Esophagus muscularis mucosa (tissue), 4 donors: ENCODE measurements around the gene NUDT3. TPM values are rescaled to one million over a fixed set of nuclear protein-coding genes. Genes with fewer than 3 reads are reported as not detected.

Experiments
- DNase-seq: peaks from one replicate; pipeline ENCODE4 v3.0.0-alpha.2; 2017; ENCODE audit errors: extremely low spot score
- H3K27ac ChIP-seq, 4 donors: fragments of 200-600 bp; sonication (generic); replicated peaks in 1 of 4; 1 replicate in 3 of 4; 2 replicates in 1 of 4; pipeline ENCODE4 v1.5.1; 2016 to 2019; ENCODE audit warnings: mild to moderate bottlenecking in 1 of 4
- H3K27me3 ChIP-seq, 4 donors: fragments of 200-600 bp; sonication (generic); one replicate each; pipeline versions ENCODE4 v1.5.1 to v1.6.0; 2016 to 2019
- H3K36me3 ChIP-seq, 4 donors: fragments of 200-600 bp; sonication (generic); one replicate each; pipeline ENCODE4 v1.5.1; 2016 to 2019
- H3K4me1 ChIP-seq, 4 donors: fragments of 200-600 bp; sonication (generic); one replicate each; pipeline ENCODE4 v1.5.1; 2016 to 2019
- H3K4me3 ChIP-seq, 4 donors: fragments of 200-600 bp; sonication (generic); 1 replicate in 2 of 4; 2 replicates in 2 of 4; pipeline ENCODE4 v1.5.1; 2016 to 2019; ENCODE audit warnings: mild to moderate bottlenecking in 4 of 4, moderate library complexity in 1 of 4
- H3K9me3 ChIP-seq, 4 donors: fragments of 200-600 bp; sonication (generic); 1 replicate in 3 of 4; 2 replicates in 1 of 4; pipeline ENCODE4 v1.5.1; 2016 to 2019
- CTCF ChIP-seq, 3 experiments: fragments of 200-600 bp in 2 of 3; fragments of 450-650 bp in 1 of 3; sonication (generic) in 2 of 3; IDR thresholded peaks; one replicate each; pipeline ENCODE4 v1.5.1; 2017 to 2019; ENCODE audit warnings: antibody characterized with exemption in 3 of 3, mild to moderate bottlenecking in 2 of 3, moderate library complexity in 1 of 3
- EP300 ChIP-seq: sonication (generic); formaldehyde crosslinking; IDR thresholded peaks from one replicate; pipeline ENCODE4 v1.6.1; 2017; ENCODE audit warnings: antibody characterized with exemption
- POLR2A ChIP-seq: fragments of 450-650 bp; IDR thresholded peaks from one replicate; pipeline ENCODE4 v1.6.1; 2017; ENCODE audit warnings: antibody characterized with exemption, moderate library complexity, mild to moderate bottlenecking, low read depth
- POLR2AphosphoS5 ChIP-seq, 2 donors: sonication (generic); formaldehyde crosslinking; IDR thresholded peaks; one replicate each; pipeline ENCODE4 v1.6.1; 2017; ENCODE audit warnings: antibody characterized with exemption in 2 of 2
- WGBS: methylation state at CpG from one replicate; pipeline ENCODE4 v1.1.5; 2018; 5-methylcytosine and 5-hydroxymethylcytosine counted together
- intact Hi-C: fragments of 100-400 bp; cut with DNase I; formaldehyde crosslinking; loops from one replicate; pipeline ENCODE4 v1.15.1; 2023
- total RNA-seq, 4 donors: library from RNA; depleted of rRNA; stranded (reverse); fragments of >200 nt; gene quantifications; one replicate each; pipeline versions ENCODE4 v1.1.0 to v1.2.1, GENCODE V29; 2016

NUDT3 gene
- total RNA-seq, 4 donors from 2014 or later: 37.1 to 57.2 (median 47.4) TPM

- intact Hi-C loops: no loop called here
- H3K27ac ChIP-seq: no peak overlapping the region
Measured at GRCh38 chr6:34338377-34338776, 54.1 kb downstream of the NUDT3 start.

GRCh38 chr6:34334796-34335416 is 57.6 kb downstream of the NUDT3 start:
- Histone ChIP-seq H3K27me3 (no peaks in the 10 kb centered on the region), H3K27ac (no peak overlapping the region), H3K4me1 (peaks cover 29 to 53% (median 37%) of the 10 kb centered on the region in 4 donors), H3K9me3 (no peaks in the 10 kb centered on the region), H3K36me3 (peaks cover 0 to 9% (median 0%) of the 10 kb centered on the region in 4 donors), H3K4me3 (no peak overlapping the region)
- DNase-seq: no peak
- intact Hi-C loops: no loop called here
- TF ChIP-seq CTCF (IDR thresholded peaks at IDR 0.05) (no peak), POLR2A (no peak)
- 86% methylated on average over 3 of the region's 3 CpGs for WGBS

More at GRCh38 chr6:34338377-34338776, 54.1 kb downstream of the NUDT3 start:
- no peak for DNase-seq
- 77% methylated on average over 3 of the region's 3 CpGs for WGBS
- no peaks in the 10 kb centered on the region for H3K27me3 ChIP-seq
- H3K4me1 ChIP-seq: peaks cover 51 to 59% (median 54%) of the 10 kb centered on the region in 4 donors
- TF ChIP-seq EP300 (no peak), POLR2AphosphoS5 (IDR thresholded peaks at IDR 0.05) (no peak), CTCF (IDR thresholded peaks at IDR 0.05) (no peak), POLR2A (no peak)
- no peaks in the 10 kb centered on the region for H3K9me3 ChIP-seq
- peaks cover 0 to 3% (median 0%) of the 10 kb centered on the region in 4 donors for H3K36me3 ChIP-seq
- H3K4me3 ChIP-seq: no peak overlapping the region

- Histone ChIP-seq H3K9me3 (no peaks in the 10 kb centered on the region), H3K27ac (no peak overlapping the region), H3K27me3 (no peaks in the 10 kb centered on the region), H3K4me3 (no peak overlapping the region), H3K36me3 (peaks cover 0 to 12% (median 0%) of the 10 kb centered on the region in 4 donors), H3K4me1 (peaks cover 18 to 46% (median 27%) of the 10 kb centered on the region in 4 donors)
- 96% methylated on average over 6 of the region's 6 CpGs for WGBS
- peak; percentile 57 for DNase-seq
- TF ChIP-seq CTCF (IDR thresholded peaks at IDR 0.05): no peak
- no peak for TF ChIP-seq POLR2AphosphoS5 (IDR thresholded peaks at IDR 0.05)
- TF ChIP-seq POLR2A: no peak
- TF ChIP-seq EP300: no peak
- intact Hi-C loops: no loop called here
Measured at GRCh38 chr6:34333858-34334257, 58.6 kb downstream of the NUDT3 start.

DNA sequence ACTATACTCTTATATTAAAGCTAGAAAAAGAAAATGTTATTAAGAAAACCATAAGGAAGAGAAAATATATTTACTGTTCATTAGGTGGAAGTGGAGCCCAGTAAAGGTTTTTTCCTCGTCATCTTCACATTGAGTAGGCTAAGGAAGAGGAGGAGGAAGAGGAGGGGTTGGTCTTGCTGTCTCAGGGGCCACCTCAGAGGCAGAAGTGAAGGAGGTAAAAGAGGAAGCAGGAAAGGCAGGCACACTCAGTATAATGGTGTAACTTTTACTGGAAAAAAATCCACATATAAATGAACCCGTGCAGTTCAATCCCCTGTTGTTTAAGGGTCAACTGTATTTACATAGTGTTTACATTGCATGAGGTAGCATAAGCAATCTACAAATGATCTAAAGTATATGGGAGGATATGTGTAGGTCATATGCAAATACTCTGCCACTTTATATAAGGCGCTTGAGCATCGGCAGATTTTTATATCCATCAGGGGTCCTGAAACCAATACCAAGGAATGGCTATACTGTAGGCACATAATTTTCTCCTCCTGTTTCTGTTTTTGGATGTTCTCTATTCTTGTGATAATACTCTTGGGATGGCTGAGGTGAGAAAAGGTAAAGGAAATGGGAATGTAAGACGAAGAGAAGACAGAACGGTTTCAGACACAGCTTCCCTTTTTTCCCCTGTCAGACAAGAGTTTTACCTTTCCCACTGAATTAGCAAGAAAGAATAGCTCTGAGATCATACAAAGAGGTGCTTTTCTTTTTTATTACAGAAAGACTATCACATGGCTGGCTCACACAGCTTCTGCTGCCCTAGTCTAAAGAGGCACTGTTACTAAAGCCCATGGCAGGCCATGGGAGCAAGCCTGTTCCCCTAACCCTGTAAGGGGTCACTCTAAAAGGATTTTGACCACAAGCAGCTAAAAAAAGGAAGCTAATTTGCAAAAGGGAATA is 59.9 kb downstream of the NUDT3 start:
- 84% methylated on average over 6 of the region's 6 CpGs for WGBS

More for the DNA sequence above, 59.9 kb downstream of the NUDT3 start:
- H3K9me3 ChIP-seq: no peaks in the 10 kb centered on the region
- TF ChIP-seq EP300: no peak
- TF ChIP-seq CTCF (IDR thresholded peaks at IDR 0.05): no peak
- no peak for TF ChIP-seq POLR2A
- no peak for TF ChIP-seq POLR2AphosphoS5 (IDR thresholded peaks at IDR 0.05)
- H3K4me1 ChIP-seq: peaks cover 5 to 34% (median 14%) of the 10 kb centered on the region in 4 donors
- H3K27me3 ChIP-seq: no peaks in the 10 kb centered on the region
- H3K27ac ChIP-seq: no peak overlapping the region
- peaks cover 0 to 17% (median 0%) of the 10 kb centered on the region in 4 donors for H3K36me3 ChIP-seq
- DNase-seq: no peak
- H3K4me3 ChIP-seq: no peak overlapping the region
- intact Hi-C loops: no loop called here
